Measurements from ENCODE around the gene CPA1.
"Not testable (repeated sequence)": the region's sequence is repeated elsewhere in the genome, so short reads cannot be mapped to it uniquely, and the experiment has no call there.

Gene CPA1

GRCh38 chr7:130374507-130374906 is 5.8 kb upstream of the CPA1 start:
- DNase-seq = no peak

DNA sequence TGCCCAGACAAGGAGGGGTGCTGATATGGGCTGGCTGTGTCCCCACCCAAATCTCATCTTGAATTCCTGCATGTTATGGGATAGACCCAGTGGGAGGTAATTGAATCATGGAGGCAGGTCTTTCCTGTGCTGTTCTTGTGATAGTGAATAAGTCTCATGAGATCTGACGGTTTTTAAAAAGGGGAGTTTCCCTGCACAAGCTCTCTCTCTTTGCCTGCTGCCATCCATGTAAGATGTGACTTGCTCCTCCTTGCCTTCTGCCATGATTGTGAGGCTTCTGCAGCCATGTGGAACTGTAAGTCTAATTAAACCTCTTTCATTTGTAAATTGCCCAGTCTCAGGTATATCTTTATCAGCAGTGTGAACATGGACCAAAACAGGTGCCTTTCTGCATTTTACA is 3.8 kb upstream of the CPA1 start:
- DNase-seq = not testable (repeated sequence)

- DNase-seq = no peak
Observed at GRCh38 chr7:130377178-130377577, 3.1 kb upstream of the CPA1 start.

DNA sequence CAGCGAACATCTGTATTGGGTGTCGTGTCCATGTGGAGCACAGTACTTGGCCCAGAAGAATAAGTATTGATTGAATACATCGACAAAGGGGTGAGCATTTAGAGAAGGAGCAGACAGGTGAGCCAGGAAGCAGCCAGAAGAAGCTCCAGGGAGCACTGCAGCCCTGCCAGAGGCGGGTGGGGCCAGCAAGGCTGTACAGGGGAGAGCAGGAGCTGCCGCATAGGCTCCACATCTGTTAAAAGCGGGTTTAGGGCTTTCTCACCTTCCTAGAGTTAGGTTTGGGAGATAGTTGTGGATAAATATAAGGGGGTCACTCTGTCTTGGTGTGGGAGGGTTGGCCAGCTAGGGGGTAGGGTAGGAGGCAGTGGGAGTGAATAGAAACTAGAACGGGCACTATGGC is 1.3 kb upstream of the CPA1 start:
- DNase-seq = no peak

- no peak for DNase-seq
Observed at GRCh38 chr7:130379532-130379920, 768 bp upstream of the CPA1 start.

- no peak for DNase-seq
Observed at GRCh38 chr7:130380861-130381455, 664 bp downstream of the CPA1 start.

GRCh38 chr7:130381468-130382312 is 1.4 kb downstream of the CPA1 start:
- no peak for DNase-seq

- DNase-seq = no peak
Observed at GRCh38 chr7:130383187-130383980, 3.1 kb downstream of the CPA1 start.

GRCh38 chr7:130384371-130384801 is 4.1 kb downstream of the CPA1 start:
- no peak for DNase-seq

GRCh38 chr7:130384841-130385599 is 4.7 kb downstream of the CPA1 start:
- no peak for DNase-seq

DNA sequence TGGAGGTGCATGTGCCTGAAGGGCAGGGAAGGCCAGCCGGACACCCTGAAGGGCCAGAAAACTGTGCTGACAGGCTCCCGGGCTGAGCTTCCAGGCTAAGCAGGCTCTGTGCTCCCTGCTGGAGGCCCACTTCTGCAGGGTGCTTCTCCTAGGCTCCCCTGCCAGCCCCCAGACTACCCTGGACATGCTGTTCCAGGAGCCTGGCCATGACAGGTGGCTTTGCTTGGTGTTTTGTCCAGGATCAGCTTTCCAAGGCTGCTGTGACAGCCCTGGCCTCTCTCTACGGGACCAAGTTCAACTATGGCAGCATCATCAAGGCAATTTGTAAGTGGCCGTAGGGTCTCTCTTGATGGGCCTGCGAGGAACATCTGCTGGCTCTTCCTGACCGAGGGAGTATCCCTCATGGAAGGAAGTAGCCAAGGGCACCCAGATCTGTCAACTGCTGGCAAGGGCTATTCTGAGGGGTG is 5.3 kb downstream of the CPA1 start:
- DNase-seq = no peak

DNA sequence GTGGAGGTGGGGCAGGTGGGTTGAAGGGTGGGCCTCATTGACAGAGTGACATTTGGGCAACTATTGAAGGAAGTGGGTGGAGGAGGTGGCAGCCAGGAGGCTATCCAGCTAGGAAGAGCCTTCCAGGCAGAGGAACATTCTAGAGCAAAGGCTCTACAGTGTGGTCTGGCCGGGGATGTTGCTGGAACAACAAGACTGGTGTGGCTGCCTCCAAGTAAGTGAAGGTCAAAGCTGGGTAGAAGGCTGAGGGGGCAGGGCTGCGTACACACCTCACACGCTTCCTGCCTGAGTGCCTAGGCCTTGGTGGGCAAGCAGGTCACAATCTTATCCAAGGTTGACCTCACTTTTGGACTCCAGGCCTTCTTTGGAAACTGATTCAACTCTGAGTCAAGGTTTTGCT is 6.6 kb downstream of the CPA1 start:
- DNase-seq = no peak

GRCh38 chr7:130387306-130387627 is 7.0 kb downstream of the CPA1 start:
- DNase-seq = no peak

GRCh38 chr7:130387628-130388403 is 7.5 kb downstream of the CPA1 start:
- DNase-seq = no peak

DNA sequence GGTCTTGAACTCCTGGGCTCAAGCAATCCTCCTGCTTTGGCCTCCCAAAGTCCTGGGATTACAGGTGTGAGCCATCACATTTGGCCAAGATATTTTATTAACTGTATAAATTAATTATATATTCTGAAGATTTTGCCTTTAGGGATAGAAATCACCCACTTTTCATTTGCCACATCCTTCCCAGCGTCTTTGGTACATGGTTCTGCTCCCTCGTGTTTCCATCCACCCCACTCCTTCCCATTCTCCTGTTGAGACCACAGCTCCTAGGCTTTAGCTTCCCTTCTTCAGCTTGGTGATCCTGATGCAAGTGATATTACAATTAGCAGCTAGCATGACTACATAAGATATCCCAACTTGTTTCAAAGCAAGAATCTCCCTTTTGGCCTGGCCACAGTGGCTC is 8.4 kb downstream of the CPA1 start:
- no peak for DNase-seq

DNA sequence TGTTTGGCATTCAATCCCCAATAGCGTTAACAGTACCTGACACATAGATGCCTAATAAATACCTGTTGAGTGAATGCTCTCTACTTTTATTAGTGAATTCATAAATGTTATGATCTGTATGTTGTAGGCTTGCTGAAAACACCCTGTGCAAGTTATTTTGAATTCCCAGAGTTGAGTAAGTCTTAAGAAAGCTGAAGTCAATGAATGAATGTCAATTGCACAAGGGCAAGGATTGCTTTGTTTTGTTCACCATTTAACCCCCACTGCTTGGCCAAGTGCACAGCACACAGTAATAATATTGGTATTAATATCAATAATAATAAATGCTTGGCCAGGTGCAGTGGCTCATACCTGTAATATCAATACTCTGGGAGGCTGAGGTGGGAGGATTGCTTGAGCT is 10.2 kb downstream of the CPA1 start:
- DNase-seq = no peak

- no peak for DNase-seq
Observed at GRCh38 chr7:130393101-130393561, 12.8 kb downstream of the CPA1 start.

- DNase-seq = no peak
Observed at GRCh38 chr7:130393841-130394411, 13.6 kb downstream of the CPA1 start.

DNA sequence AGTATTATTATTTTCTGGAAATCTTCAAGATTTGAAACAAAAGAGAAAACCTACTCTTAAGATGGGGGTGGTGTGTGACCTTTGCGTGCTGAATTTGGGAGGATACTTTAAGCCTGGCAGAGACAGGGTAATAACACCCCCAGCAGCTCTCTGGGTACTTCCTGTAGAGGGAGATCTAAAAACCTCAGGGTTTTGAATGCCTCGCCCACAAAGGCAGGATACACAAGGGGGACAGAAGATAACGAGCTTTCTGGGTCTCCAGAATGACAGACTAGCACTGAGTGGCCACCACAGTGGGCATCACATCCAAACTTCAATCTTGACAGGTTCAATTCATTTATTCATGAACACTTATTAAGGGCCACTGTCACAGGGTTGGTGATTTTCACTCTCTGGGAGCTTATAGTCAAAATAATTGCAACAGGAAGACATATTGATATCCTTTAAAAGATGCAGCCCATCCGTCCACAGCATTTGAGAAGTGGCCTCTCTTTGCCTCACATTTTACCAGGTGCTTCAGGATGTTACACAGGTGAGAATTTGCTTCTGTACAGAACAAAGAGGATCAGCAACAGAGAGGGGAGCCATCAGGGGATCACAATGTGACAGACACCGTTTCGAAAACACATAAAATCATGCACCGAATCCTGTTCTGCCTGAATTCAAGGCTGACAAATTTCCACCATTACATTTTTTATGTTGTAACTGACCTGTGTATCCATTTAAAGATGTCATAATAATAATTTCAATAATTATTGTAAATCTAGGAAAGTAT is 14.3 kb downstream of the CPA1 start:
- peak; percentile 35 for DNase-seq

- DNase-seq = no peak
Observed at GRCh38 chr7:130395421-130395820, 15.1 kb downstream of the CPA1 start.

GRCh38 chr7:130396109-130396508 is 15.8 kb downstream of the CPA1 start:
- DNase-seq = no peak
